ENCODE measurements around the gene SVOPL. TPM values are rescaled to one million over a fixed set of nuclear protein-coding genes. Genes with fewer than 3 reads are reported as not detected.

The SVOPL gene
- total RNA-seq, 1 donor from 2014 or later: 0.81 TPM

- intact Hi-C loops (cut with DNase I): no loop called here
- Histone ChIP-seq H3K36me3 (peaks cover 58% of the 10 kb centered on the region), H3K9me3 (peaks cover 22% of the 10 kb centered on the region), H3K27ac (no peak overlapping the region), H3K4me3 (no peak overlapping the region), H3K27me3 (no peaks in the 10 kb centered on the region), H3K4me1 (no peaks in the 10 kb centered on the region)
- TF ChIP-seq, protein P1, sequence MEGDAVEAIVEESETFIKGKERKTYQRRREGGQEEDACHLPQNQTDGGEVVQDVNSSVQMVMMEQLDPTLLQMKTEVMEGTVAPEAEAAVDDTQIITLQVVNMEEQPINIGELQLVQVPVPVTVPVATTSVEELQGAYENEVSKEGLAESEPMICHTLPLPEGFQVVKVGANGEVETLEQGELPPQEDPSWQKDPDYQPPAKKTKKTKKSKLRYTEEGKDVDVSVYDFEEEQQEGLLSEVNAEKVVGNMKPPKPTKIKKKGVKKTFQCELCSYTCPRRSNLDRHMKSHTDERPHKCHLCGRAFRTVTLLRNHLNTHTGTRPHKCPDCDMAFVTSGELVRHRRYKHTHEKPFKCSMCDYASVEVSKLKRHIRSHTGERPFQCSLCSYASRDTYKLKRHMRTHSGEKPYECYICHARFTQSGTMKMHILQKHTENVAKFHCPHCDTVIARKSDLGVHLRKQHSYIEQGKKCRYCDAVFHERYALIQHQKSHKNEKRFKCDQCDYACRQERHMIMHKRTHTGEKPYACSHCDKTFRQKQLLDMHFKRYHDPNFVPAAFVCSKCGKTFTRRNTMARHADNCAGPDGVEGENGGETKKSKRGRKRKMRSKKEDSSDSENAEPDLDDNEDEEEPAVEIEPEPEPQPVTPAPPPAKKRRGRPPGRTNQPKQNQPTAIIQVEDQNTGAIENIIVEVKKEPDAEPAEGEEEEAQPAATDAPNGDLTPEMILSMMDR (IDR thresholded peaks at IDR 0.05): no peak
- DNase-seq (no peak), ATAC-seq (no peak)
Measured at GRCh38 chr7:138559448-138559847, 141.7 kb downstream of the SVOPL start.

- DNase-seq (no peak), ATAC-seq (no peak)
- Histone ChIP-seq H3K27ac (no peak overlapping the region), H3K9me3 (peaks cover 22% of the 10 kb centered on the region), H3K4me3 (no peak overlapping the region), H3K4me1 (no peaks in the 10 kb centered on the region), H3K36me3 (peaks cover 71% of the 10 kb centered on the region), H3K27me3 (no peaks in the 10 kb centered on the region)
- TF ChIP-seq, protein P1 (IDR thresholded peaks at IDR 0.05): no peak
- intact Hi-C loops (cut with DNase I): no loop called here
Measured at GRCh38 chr7:138556771-138557484, 144.2 kb downstream of the SVOPL start.

- DNase-seq (no peak), ATAC-seq (no peak)
- peaks cover 74% of the 10 kb centered on the region for H3K36me3 ChIP-seq
- H3K27ac ChIP-seq: no peak overlapping the region
- TF ChIP-seq, protein P1 (IDR thresholded peaks at IDR 0.05): no peak
- H3K4me3 ChIP-seq: no peak overlapping the region
- H3K27me3 ChIP-seq: no peaks in the 10 kb centered on the region
- peaks cover 22% of the 10 kb centered on the region for H3K9me3 ChIP-seq
- intact Hi-C loops (cut with DNase I): no loop called here
- no peaks in the 10 kb centered on the region for H3K4me1 ChIP-seq
Measured at GRCh38 chr7:138555684-138556083, 145.5 kb downstream of the SVOPL start.

DNA sequence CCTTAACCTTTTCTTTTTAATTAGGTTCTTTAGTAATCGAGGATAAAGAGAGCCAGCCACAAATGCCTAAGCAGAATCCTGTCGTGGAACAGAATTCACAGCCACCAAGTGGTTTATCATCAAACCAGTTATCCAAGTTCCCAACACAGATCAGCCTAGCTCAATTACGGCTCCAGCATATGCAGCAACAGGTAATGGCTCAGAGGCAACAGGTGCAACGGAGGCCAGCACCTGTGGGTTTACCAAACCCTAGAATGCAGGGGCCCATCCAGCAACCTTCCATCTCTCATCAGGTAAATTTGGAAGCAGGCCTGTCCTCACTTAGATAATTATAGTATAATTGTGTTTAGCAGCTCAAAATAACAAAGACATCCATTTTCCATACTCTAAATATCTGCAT is 146.5 kb downstream of the SVOPL start:
- Histone ChIP-seq H3K4me1 (no peaks in the 10 kb centered on the region), H3K36me3 (peaks cover 74% of the 10 kb centered on the region), H3K9me3 (peaks cover 22% of the 10 kb centered on the region), H3K27ac (no peak overlapping the region), H3K27me3 (no peaks in the 10 kb centered on the region), H3K4me3 (no peak overlapping the region)
- TF ChIP-seq, protein P1 (IDR thresholded peaks at IDR 0.05): no peak
- ATAC-seq: no peak
- no peak for DNase-seq
- intact Hi-C loops (cut with DNase I): no loop called here

DNA sequence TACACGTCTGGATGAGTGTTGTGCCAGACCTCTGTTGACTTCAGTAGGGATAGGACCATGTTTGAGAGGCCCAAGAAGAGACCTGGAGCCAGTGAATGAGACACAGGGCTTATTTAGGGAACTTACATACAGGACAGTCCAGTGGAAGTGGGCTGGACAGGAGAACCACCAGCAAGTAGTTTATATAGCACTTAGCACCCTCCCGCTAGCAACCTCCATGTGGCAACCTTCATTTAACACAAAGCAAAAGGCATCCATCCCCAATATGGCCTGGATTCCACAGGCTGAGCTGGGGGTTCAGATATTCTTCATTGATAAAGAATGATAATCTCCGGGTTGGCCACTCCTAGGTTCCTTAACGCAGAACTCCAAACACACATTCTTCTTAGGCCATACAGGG is 147.4 kb downstream of the SVOPL start:
- TF ChIP-seq, protein P1 (IDR thresholded peaks at IDR 0.05): no peak
- Histone ChIP-seq H3K4me1 (no peaks in the 10 kb centered on the region), H3K4me3 (no peak overlapping the region), H3K27ac (no peak overlapping the region), H3K27me3 (no peaks in the 10 kb centered on the region), H3K36me3 (peaks cover 74% of the 10 kb centered on the region), H3K9me3 (peaks cover 22% of the 10 kb centered on the region)
- ATAC-seq: no peak
- no peak for DNase-seq
- intact Hi-C loops (cut with DNase I): no loop called here

Data from upper lobe of right lung (tissue), 1 donor.